ENCODE data around the gene PTPN20.
"Not testable (repeated sequence)": the region's sequence is repeated elsewhere in the genome, so short reads cannot be mapped to it uniquely, and the experiment has no call there.

Gene PTPN20

GRCh38 chr10:46967013-46967412 lies 55.8 kb downstream of the PTPN20 start:
- not testable (repeated sequence) for H3K4me1 ChIP-seq (ENCODE audit: control insufficient read depth, insufficient read depth, low read length); H3K27me3 ChIP-seq (ENCODE audit: control insufficient read depth, insufficient read depth, low read length)

DNA sequence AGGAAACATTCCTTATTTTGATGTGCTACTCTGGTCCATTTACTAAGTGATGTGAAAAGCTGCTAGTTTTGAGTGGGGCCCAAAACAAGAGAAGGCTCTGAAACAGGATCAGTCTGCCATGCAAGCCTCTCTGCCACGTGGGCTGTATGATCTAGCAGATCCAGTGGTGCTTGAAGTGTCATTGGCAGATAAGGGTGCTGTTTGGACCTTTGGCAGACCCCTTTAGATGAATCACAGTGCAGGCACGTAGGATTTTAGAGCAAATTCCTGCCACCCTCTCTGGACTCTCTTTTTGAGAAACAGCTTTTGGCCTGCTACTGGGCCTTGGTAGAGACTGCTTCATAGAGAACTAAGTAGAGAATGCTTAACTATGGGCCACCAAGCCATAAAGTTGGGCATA lies 69.0 kb downstream of the PTPN20 start:
- not testable (repeated sequence) for H3K27ac ChIP-seq (ENCODE audit: low read depth, low read length); H3K27me3 ChIP-seq (ENCODE audit: control insufficient read depth, insufficient read depth, low read length); H3K36me3 ChIP-seq (ENCODE audit: control insufficient read depth, insufficient read depth, low read length); H3K9ac ChIP-seq (ENCODE audit: low read depth, low read length); H3K9me3 ChIP-seq (ENCODE audit: control insufficient read depth, insufficient read depth, low read length); H3K4me3 ChIP-seq (ENCODE audit: low read depth, low read length); H3K4me1 ChIP-seq (ENCODE audit: control insufficient read depth, insufficient read depth, low read length)

More at GRCh38 chr10:46967013-46967412, 55.8 kb downstream of the PTPN20 start:
- H3K9me3 ChIP-seq (ENCODE audit: control insufficient read depth, insufficient read depth, low read length); H3K27ac ChIP-seq (ENCODE audit: low read depth, low read length); H3K4me3 ChIP-seq (ENCODE audit: low read depth, low read length); H3K9ac ChIP-seq (ENCODE audit: low read depth, low read length); H3K36me3 ChIP-seq (ENCODE audit: control insufficient read depth, insufficient read depth, low read length): not testable (repeated sequence)

GRCh38 chr10:46987233-46987924 lies 76.2 kb downstream of the PTPN20 start:
- H3K9me3 ChIP-seq (ENCODE audit: control insufficient read depth, insufficient read depth, low read length); H3K27ac ChIP-seq (ENCODE audit: low read depth, low read length); H3K36me3 ChIP-seq (ENCODE audit: control insufficient read depth, insufficient read depth, low read length); H3K4me3 ChIP-seq (ENCODE audit: low read depth, low read length); H3K4me1 ChIP-seq (ENCODE audit: control insufficient read depth, insufficient read depth, low read length); H3K27me3 ChIP-seq (ENCODE audit: control insufficient read depth, insufficient read depth, low read length); H3K9ac ChIP-seq (ENCODE audit: low read depth, low read length): not testable (repeated sequence)

- Histone ChIP-seq H3K27ac (ENCODE audit: low read depth, low read length) (no peak overlapping the region), H3K9me3 (ENCODE audit: control insufficient read depth, insufficient read depth, low read length) (no peaks in the 10 kb centered on the region), H3K36me3 (ENCODE audit: control insufficient read depth, insufficient read depth, low read length) (no peaks in the 10 kb centered on the region), H3K27me3 (ENCODE audit: control insufficient read depth, insufficient read depth, low read length) (no peaks in the 10 kb centered on the region), H3K4me3 (ENCODE audit: low read depth, low read length) (no peak overlapping the region), H3K4me1 (ENCODE audit: control insufficient read depth, insufficient read depth, low read length) (no peaks in the 10 kb centered on the region), H3K9ac (ENCODE audit: low read depth, low read length) (no peak overlapping the region)
These were observed 81.8 kb downstream of the PTPN20 start for GRCh38 chr10:46992803-46993561.

DNA sequence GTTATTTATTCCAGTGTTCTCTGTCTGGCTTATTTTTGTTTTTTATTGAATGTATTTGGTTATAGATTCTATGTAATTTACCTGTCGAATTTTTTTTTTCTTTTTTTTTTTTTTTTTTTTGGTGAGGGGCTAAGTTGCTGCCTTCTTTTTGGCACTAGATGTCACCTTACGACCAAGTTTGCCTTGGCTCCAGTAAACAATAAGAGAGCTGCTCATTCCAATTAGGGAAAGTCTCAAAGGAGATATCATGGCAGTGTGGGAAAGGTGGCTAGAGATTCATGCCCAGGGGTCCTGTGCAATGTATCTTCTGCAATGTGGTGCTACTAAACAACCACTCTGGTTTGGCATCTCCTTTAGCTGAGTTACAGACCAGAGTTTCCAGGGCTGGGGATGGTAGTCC lies 84.0 kb downstream of the PTPN20 start:
- H3K9ac ChIP-seq (ENCODE audit: low read depth, low read length): no peak overlapping the region
- no peak overlapping the region for H3K4me3 ChIP-seq (ENCODE audit: low read depth, low read length)
- no peaks in the 10 kb centered on the region for H3K9me3 ChIP-seq (ENCODE audit: control insufficient read depth, insufficient read depth, low read length)
- H3K27ac ChIP-seq (ENCODE audit: low read depth, low read length): no peak overlapping the region
- no peaks in the 10 kb centered on the region for H3K4me1 ChIP-seq (ENCODE audit: control insufficient read depth, insufficient read depth, low read length)
- H3K27me3 ChIP-seq (ENCODE audit: control insufficient read depth, insufficient read depth, low read length): no peaks in the 10 kb centered on the region
- H3K36me3 ChIP-seq (ENCODE audit: control insufficient read depth, insufficient read depth, low read length): no peaks in the 10 kb centered on the region

DNA sequence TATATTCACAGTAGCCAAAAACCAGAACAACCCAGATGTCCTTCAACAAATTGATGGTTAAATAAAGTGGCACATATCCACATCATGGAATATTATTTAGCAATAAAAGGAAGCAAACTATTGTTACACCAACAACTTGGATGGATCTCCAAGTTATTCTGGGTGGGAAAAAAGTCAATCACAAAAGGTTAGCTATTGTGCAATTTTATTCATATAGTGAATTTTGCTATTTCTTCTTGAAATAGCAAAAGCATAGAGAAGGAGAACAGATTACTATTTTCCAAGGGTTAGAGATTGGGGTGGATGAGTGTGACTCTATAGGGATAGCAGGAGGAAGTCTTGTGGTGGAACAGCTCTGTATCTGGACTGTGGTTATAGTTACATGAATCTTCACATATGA lies 87.0 kb downstream of the PTPN20 start:
- Histone ChIP-seq H3K9me3 (ENCODE audit: control insufficient read depth, insufficient read depth, low read length) (no peaks in the 10 kb centered on the region), H3K4me1 (ENCODE audit: control insufficient read depth, insufficient read depth, low read length) (peaks cover 6% of the 10 kb centered on the region; the same call in 1 of the 2 replicates), H3K9ac (ENCODE audit: low read depth, low read length) (no peak overlapping the region), H3K36me3 (ENCODE audit: control insufficient read depth, insufficient read depth, low read length) (no peaks in the 10 kb centered on the region), H3K4me3 (ENCODE audit: low read depth, low read length) (no peak overlapping the region), H3K27me3 (ENCODE audit: control insufficient read depth, insufficient read depth, low read length) (no peaks in the 10 kb centered on the region), H3K27ac (ENCODE audit: low read depth, low read length) (no peak overlapping the region)

DNA sequence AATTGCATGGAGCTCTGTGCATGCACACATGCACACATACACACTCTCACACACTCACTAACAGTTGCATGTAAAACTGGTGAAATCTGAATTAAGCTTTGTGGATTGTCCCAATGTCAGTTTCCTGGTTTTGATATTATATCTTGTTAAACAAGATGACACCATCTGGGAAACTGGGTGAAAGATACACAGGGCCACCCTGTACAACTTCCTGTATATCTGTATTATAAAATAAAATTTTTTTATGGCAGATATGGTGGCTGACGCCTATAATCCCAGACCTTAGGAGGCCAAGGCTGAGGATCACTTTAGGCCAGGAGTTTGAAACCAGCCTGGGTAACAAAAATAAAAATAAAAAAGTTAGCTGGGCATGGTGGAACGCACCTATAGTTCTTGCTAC lies 87.4 kb downstream of the PTPN20 start:
- Histone ChIP-seq H3K4me3 (ENCODE audit: low read depth, low read length) (no peak overlapping the region), H3K27me3 (ENCODE audit: control insufficient read depth, insufficient read depth, low read length) (no peaks in the 10 kb centered on the region), H3K36me3 (ENCODE audit: control insufficient read depth, insufficient read depth, low read length) (no peaks in the 10 kb centered on the region), H3K4me1 (ENCODE audit: control insufficient read depth, insufficient read depth, low read length) (peaks cover 8% of the 10 kb centered on the region; the same call in 1 of the 2 replicates), H3K9ac (ENCODE audit: low read depth, low read length) (no peak overlapping the region), H3K9me3 (ENCODE audit: control insufficient read depth, insufficient read depth, low read length) (no peaks in the 10 kb centered on the region), H3K27ac (ENCODE audit: low read depth, low read length) (no peak overlapping the region)

DNA sequence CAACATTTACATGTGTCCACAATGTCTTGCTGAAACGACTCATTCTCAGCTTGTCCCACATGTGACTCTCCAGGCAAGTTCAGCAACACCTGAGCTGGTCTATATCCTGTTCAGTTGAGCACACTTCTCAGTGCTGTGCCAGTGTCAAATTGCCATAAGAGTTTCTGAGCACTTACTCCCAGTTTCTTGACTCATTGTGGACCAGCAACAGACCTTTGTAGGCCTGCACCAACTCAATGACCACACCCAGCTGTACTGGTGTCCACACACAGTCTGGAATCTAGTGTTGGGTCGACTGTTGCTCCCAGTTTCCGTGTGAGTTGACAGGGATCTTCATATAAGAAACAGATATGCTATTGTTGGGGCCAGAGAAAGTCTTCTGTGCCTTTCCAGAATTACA lies 88.0 kb downstream of the PTPN20 start:
- peaks cover 8% of the 10 kb centered on the region; the same call in 1 of the 2 replicates for H3K4me1 ChIP-seq (ENCODE audit: control insufficient read depth, insufficient read depth, low read length)
- no peak overlapping the region for H3K4me3 ChIP-seq (ENCODE audit: low read depth, low read length)
- H3K36me3 ChIP-seq (ENCODE audit: control insufficient read depth, insufficient read depth, low read length): no peaks in the 10 kb centered on the region
- H3K9me3 ChIP-seq (ENCODE audit: control insufficient read depth, insufficient read depth, low read length): no peaks in the 10 kb centered on the region
- H3K27ac ChIP-seq (ENCODE audit: low read depth, low read length): no peak overlapping the region
- no peak overlapping the region for H3K9ac ChIP-seq (ENCODE audit: low read depth, low read length)
- H3K27me3 ChIP-seq (ENCODE audit: control insufficient read depth, insufficient read depth, low read length): no peaks in the 10 kb centered on the region

GRCh38 chr10:47008769-47009168 lies 97.5 kb downstream of the PTPN20 start:
- no peak overlapping the region for H3K27ac ChIP-seq (ENCODE audit: low read depth, low read length)
- no peaks in the 10 kb centered on the region for H3K36me3 ChIP-seq (ENCODE audit: control insufficient read depth, insufficient read depth, low read length)
- H3K9ac ChIP-seq (ENCODE audit: low read depth, low read length): no peak overlapping the region
- no peaks in the 10 kb centered on the region for H3K4me1 ChIP-seq (ENCODE audit: control insufficient read depth, insufficient read depth, low read length)
- no peaks in the 10 kb centered on the region for H3K27me3 ChIP-seq (ENCODE audit: control insufficient read depth, insufficient read depth, low read length)
- no peaks in the 10 kb centered on the region for H3K9me3 ChIP-seq (ENCODE audit: control insufficient read depth, insufficient read depth, low read length)
- no peak overlapping the region for H3K4me3 ChIP-seq (ENCODE audit: low read depth, low read length)

DNA sequence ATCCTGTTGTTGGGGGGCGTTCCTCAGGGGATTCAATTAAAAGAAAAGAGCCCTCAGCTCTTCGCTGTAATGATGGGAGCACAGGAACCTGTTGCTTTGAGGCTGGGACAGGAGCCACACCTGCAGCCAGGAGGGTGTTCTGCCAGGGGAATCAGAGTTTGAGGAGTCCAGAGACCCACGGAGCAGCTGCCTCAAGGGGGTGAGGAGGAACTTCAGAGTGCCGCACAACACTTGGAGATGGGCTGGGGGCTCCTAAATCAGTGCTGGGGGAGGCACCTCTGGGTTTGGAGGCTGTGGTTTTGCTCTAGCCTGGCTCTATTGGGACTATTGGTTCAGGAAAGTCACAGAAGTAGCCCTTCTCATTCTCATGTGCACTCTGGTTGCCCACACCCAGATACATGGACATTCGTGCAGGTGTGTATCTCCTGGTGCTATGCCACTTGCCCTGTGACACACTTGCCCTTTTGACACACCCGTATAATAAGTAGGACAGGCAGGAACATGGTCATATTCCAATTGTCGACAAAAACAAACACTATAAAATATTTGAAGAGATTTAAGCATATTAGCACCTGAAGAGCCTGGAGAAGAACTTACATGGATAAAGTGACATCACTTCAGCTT lies 98.1 kb downstream of the PTPN20 start:
- no peak overlapping the region for H3K9ac ChIP-seq (ENCODE audit: low read depth, low read length)
- no peaks in the 10 kb centered on the region for H3K27me3 ChIP-seq (ENCODE audit: control insufficient read depth, insufficient read depth, low read length)
- no peak overlapping the region for H3K27ac ChIP-seq (ENCODE audit: low read depth, low read length)

GRCh38 chr10:47010036-47010435 lies 98.8 kb downstream of the PTPN20 start:
- H3K9me3 ChIP-seq (ENCODE audit: control insufficient read depth, insufficient read depth, low read length): no peaks in the 10 kb centered on the region
- H3K36me3 ChIP-seq (ENCODE audit: control insufficient read depth, insufficient read depth, low read length): no peaks in the 10 kb centered on the region
- no peak overlapping the region for H3K27ac ChIP-seq (ENCODE audit: low read depth, low read length)
- no peak overlapping the region for H3K9ac ChIP-seq (ENCODE audit: low read depth, low read length)
- H3K27me3 ChIP-seq (ENCODE audit: control insufficient read depth, insufficient read depth, low read length): no peaks in the 10 kb centered on the region
- H3K4me1 ChIP-seq (ENCODE audit: control insufficient read depth, insufficient read depth, low read length): no peaks in the 10 kb centered on the region
- H3K4me3 ChIP-seq (ENCODE audit: low read depth, low read length): no peak overlapping the region

More for the DNA sequence above, 98.1 kb downstream of the PTPN20 start:
- Histone ChIP-seq H3K4me3 (ENCODE audit: low read depth, low read length) (no peak overlapping the region), H3K9me3 (ENCODE audit: control insufficient read depth, insufficient read depth, low read length) (no peaks in the 10 kb centered on the region), H3K36me3 (ENCODE audit: control insufficient read depth, insufficient read depth, low read length) (no peaks in the 10 kb centered on the region), H3K4me1 (ENCODE audit: control insufficient read depth, insufficient read depth, low read length) (no peaks in the 10 kb centered on the region)

Data from HUES48 (cell line).